SK-N-SH (cell line): ENCODE measurements around the gene INPP5K. TPM values are rescaled to one million over a fixed set of nuclear protein-coding genes. Genes with fewer than 3 reads are reported as not detected.

Source experiments
- CTCF ChIA-PET: fragments of 300-600, 350-600 bp; formaldehyde crosslinking; extraction: SDS; loops from one replicate; lab custom pipeline; 2021; lab: Yijun Ruan, JAX
- POLR2A ChIA-PET: fragments of 350-600 bp; sonication (Branson Sonifier 250); formaldehyde crosslinking; extraction: SDS; loops from one replicate; lab custom pipeline; 2020; ENCODE audit warnings: antibody characterized with exemption, inconsistent platforms; lab: Yijun Ruan, JAX
- DNase-seq: peaks from one replicate; pipeline ENCODE4 v3.0.0; 2012
- H2AFZ ChIP-seq: fragments of 200-600 bp; sonication (generic); 2 replicates; pipeline ENCODE4 v1.8.1; 2016; ENCODE audit warnings: antibody characterized with exemption, mild to moderate bottlenecking, low read depth
- H3F3A ChIP-seq: fragments of 200-600 bp; sonication (generic); replicated peaks from 2 replicates; pipeline ENCODE3; 2016; ENCODE audit warnings: antibody characterized with exemption, mild to moderate bottlenecking; ENCODE audit not compliant: insufficient read depth
- H3K27ac ChIP-seq, 2 experiments: fragments of 200-500 bp in 1 of 2; fragments of 200-600 bp in 1 of 2; sonication (Bioruptor generic) in 1 of 2; sonication (generic), shearing (Covaris generic) in 1 of 2; 2 replicates each; pipeline versions ENCODE4 v1.5.1 to v1.6.1; 2014 to 2016; ENCODE audit warnings: low read depth in 2 of 2, inconsistent platforms in 1 of 2, low read length in 1 of 2, mild to moderate bottlenecking in 1 of 2, mixed read lengths in 1 of 2
- H3K27me3 ChIP-seq: fragments of 200-600 bp; sonication (generic), shearing (Covaris generic); 2 replicates; pipeline ENCODE4 v1.6.1; 2016; ENCODE audit warnings: mixed run types; ENCODE audit not compliant: insufficient read depth
- H3K36me3 ChIP-seq, 2 experiments: fragments of 200-500 bp in 1 of 2; fragments of 200-600 bp in 1 of 2; sonication (Bioruptor generic) in 1 of 2; sonication (generic) in 1 of 2; replicated peaks in 1 of 2; 2 replicates each; pipeline versions ENCODE3 to v1.5.1; 2014 to 2016; ENCODE audit warnings: low read length in 1 of 2, mild to moderate bottlenecking in 1 of 2; ENCODE audit not compliant: insufficient read depth in 2 of 2, control insufficient read depth in 1 of 2
- H3K4me1 ChIP-seq, 2 experiments: fragments of 200-500 bp in 1 of 2; fragments of 200-600 bp in 1 of 2; sonication (Bioruptor generic) in 1 of 2; sonication (generic), shearing (Covaris generic) in 1 of 2; 2 replicates each; pipeline versions ENCODE4 v1.5.1 to v1.6.1; 2014 to 2016; ENCODE audit warnings: low read depth in 1 of 2, low read length in 1 of 2, mixed run types in 1 of 2; ENCODE audit not compliant: insufficient read depth in 2 of 2, control insufficient read depth in 1 of 2
- H3K4me2 ChIP-seq: fragments of 200-600 bp; sonication (generic), shearing (Covaris generic); 2 replicates; pipeline ENCODE4 v1.6.1; 2017; ENCODE audit warnings: mixed run types
- H3K4me3 ChIP-seq, 2 experiments: fragments of 200-500 bp in 1 of 2; fragments of 200-600 bp in 1 of 2; sonication (Bioruptor generic) in 1 of 2; sonication (generic), shearing (Covaris generic) in 1 of 2; 2 replicates each; pipeline versions ENCODE4 v1.5.1 to v1.8.1; 2014 to 2016; ENCODE audit warnings: low read depth in 2 of 2, inconsistent platforms in 1 of 2, low read length in 1 of 2, mild to moderate bottlenecking in 1 of 2, mixed read lengths in 1 of 2, moderate library complexity in 1 of 2
- H3K79me2 ChIP-seq: fragments of 200-600 bp; sonication (generic); 2 replicates; pipeline ENCODE4 v1.8.1; 2017; ENCODE audit warnings: mild to moderate bottlenecking; ENCODE audit not compliant: insufficient read depth
- H3K9ac ChIP-seq: fragments of 200-600 bp; sonication (generic); 2 replicates; pipeline ENCODE4 v1.6.1; 2017; ENCODE audit warnings: mixed run types
- H3K9me2 ChIP-seq: fragments of 200-600 bp; sonication (generic); 2 replicates; pipeline ENCODE4 v1.6.1; 2017; ENCODE audit warnings: mixed run types
- H3K9me3 ChIP-seq: fragments of 200-600 bp; sonication (generic); 2 replicates; pipeline ENCODE4 v1.6.1; 2017; ENCODE audit warnings: mixed run types, mild to moderate bottlenecking, moderate library complexity
- H4K20me1 ChIP-seq: fragments of 200-600 bp; sonication (generic); 2 replicates; pipeline ENCODE4 v1.6.1; 2017; ENCODE audit warnings: mild to moderate bottlenecking, mixed run types; ENCODE audit not compliant: insufficient read depth
- CHD2 ChIP-seq: fragments of 150-350 bp; IDR thresholded peaks from 2 replicates; pipeline ENCODE4 v1.6.1; 2018; ENCODE audit warnings: low read length; ENCODE audit not compliant: partially characterized antibody
- EP300 ChIP-seq, 2 experiments: IDR thresholded peaks; 2 replicates each; pipeline versions ENCODE4 v1.4.0 to v1.6.1; 2012; ENCODE audit warnings: borderline replicate concordance in 1 of 2, low read depth in 1 of 2, low read length in 1 of 2
- EZH2phosphoT487 ChIP-seq: fragments of 200-600 bp; sonication (generic); IDR thresholded peaks from 2 replicates; pipeline ENCODE4 v1.6.1; 2017; ENCODE audit warnings: low read depth, mixed run types, mild to moderate bottlenecking, antibody characterized with exemption, moderate library complexity, borderline replicate concordance
- FOSL2 ChIP-seq: IDR thresholded peaks from 2 replicates; pipeline ENCODE4 v1.4.0; 2012; ENCODE audit warnings: low read depth, mild to moderate bottlenecking, moderate library complexity, borderline replicate concordance
- FOXJ3 ChIP-seq: sonication (generic); formaldehyde crosslinking; IDR thresholded peaks from 2 replicates; pipeline ENCODE4 v1.5.1; 2020; ENCODE audit warnings: mild to moderate bottlenecking, missing genetic modification reagents
- GABPA ChIP-seq: IDR thresholded peaks from 2 replicates; pipeline ENCODE4 v1.4.0; 2012; ENCODE audit warnings: low read depth, mild to moderate bottlenecking
- MXI1 ChIP-seq: IDR thresholded peaks from 2 replicates; pipeline ENCODE4 v1.6.1; 2012; ENCODE audit warnings: mild to moderate bottlenecking, low read depth, low read length, improper control_type of control experiment
- NFIC ChIP-seq: IDR thresholded peaks from 2 replicates; pipeline ENCODE4 v1.4.0; 2012; ENCODE audit warnings: borderline replicate concordance
- POLR2AphosphoS5 ChIP-seq: IDR thresholded peaks from 2 replicates; pipeline ENCODE4 v1.6.1; 2012; ENCODE audit warnings: low read depth, low read length
- RAD21 ChIP-seq: IDR thresholded peaks from 2 replicates; pipeline ENCODE4 v1.6.1; 2012; ENCODE audit warnings: mild to moderate bottlenecking, low read length
- RFX5 ChIP-seq: IDR thresholded peaks from 2 replicates; pipeline ENCODE4 v1.6.1; 2012; ENCODE audit warnings: mild to moderate bottlenecking, improper control_type of control experiment, low read length
- RXRA ChIP-seq: IDR thresholded peaks from 2 replicates; pipeline ENCODE4 v1.4.0; 2012; ENCODE audit warnings: low read depth, mild to moderate bottlenecking, borderline replicate concordance
- SIN3A ChIP-seq: IDR thresholded peaks from 2 replicates; pipeline ENCODE4 v1.6.1; 2012; ENCODE audit warnings: low read depth, mild to moderate bottlenecking, low read length, moderate library complexity, borderline replicate concordance
- SMC3 ChIP-seq: IDR thresholded peaks from 2 replicates; pipeline ENCODE4 v1.6.1; 2012; ENCODE audit warnings: low read depth, low read length, improper control_type of control experiment
- TEAD4 ChIP-seq: IDR thresholded peaks from 2 replicates; pipeline ENCODE4 v1.4.0; 2012; ENCODE audit warnings: mild to moderate bottlenecking, borderline replicate concordance; ENCODE audit not compliant: insufficient read depth
- WGBS: methylation state at CpG from one replicate; pipeline ENCODE4 v1.1.6; 2017; ENCODE audit warnings: low lambda C conversion rate; 5-methylcytosine and 5-hydroxymethylcytosine counted together
- polyA plus RNA-seq, 3 experiments: library from polyadenylated mRNA; depleted of rRNA; stranded (reverse); fragments of >200 nt; gene quantifications; 2 replicates each; pipeline ENCODE4 v1.2.3, GENCODE V29; 2012
- TF ChIP-seq, protein P1 (sequence below): IDR thresholded peaks from 2 replicates; pipeline ENCODE4 v1.6.1; 2012; ENCODE audit warnings: mild to moderate bottlenecking, low read depth, low read length, moderate library complexity
- TF ChIP-seq, protein P2 (sequence below): fragments of 150-350 bp; IDR thresholded peaks from 2 replicates; pipeline ENCODE4 v1.6.1; 2017; ENCODE audit warnings: antibody characterized with exemption, low read length, low read depth, borderline replicate concordance
- TF ChIP-seq, protein P3 (sequence below): fragments of 150-350 bp; IDR thresholded peaks from 2 replicates; pipeline ENCODE4 v1.6.1; 2016; ENCODE audit warnings: mild to moderate bottlenecking, low read depth, low read length
- TF ChIP-seq, protein P4 (sequence below): IDR thresholded peaks from 2 replicates; pipeline ENCODE4; 2012

Gene INPP5K
- polyA plus RNA-seq, 1 of the 3 experiments (the other 2 are of a cell fraction): 26.2 TPM

DNA sequence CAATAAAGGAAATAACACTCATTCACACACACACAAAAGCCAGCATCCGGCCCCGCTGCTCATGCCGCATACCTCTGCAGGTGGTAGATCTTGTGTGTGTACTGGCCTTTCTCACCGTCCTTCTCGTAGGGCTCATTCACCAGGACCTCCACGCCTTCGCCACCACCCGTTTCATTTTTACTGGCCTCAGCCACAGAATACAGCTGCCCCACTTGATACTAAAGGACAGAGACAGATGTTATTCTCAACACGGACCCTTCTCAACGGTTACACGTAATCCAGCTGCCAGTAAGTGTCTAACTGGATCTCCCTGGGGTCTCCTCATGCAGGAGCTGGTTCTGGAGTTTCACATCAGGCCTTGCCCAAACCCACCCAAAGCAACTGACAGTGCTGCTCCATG, 36.5 kb upstream of the INPP5K start:
- Histone ChIP-seq H3K4me3 (no peak overlapping the region), H3K4me1 (peaks cover 0 to 4% of the 10 kb centered on the region in 2 experiments; a peak in 1 of 4 replicates), H3K9ac (no peak overlapping the region), H2AFZ (no peak overlapping the region), H3K36me3 (peaks cover 32 to 39% of the 10 kb centered on the region in 2 experiments), H3K9me3 (no peaks in the 10 kb centered on the region), H3K27ac (no peak overlapping the region), H3K4me2 (no peak overlapping the region), H3K9me2 (no peaks in the 10 kb centered on the region), H3K79me2 (peaks cover 46% of the 10 kb centered on the region), H3K27me3 (no peaks in the 10 kb centered on the region), H4K20me1 (peaks cover 35% of the 10 kb centered on the region; the same call in 1 of the 2 replicates), H3F3A (no peaks in the 10 kb centered on the region)
- POLR2A ChIA-PET: no interaction called here
- no peak for DNase-seq
- 98% methylated on average over 11 of the region's 11 CpGs for WGBS
- CTCF ChIA-PET: interaction anchor here (1.3 kb wide), 1 partner anchor 21 kb away, joined by 3 read pairs; no protein-coding TSS in a partner anchor
- TF ChIP-seq, protein P1, sequence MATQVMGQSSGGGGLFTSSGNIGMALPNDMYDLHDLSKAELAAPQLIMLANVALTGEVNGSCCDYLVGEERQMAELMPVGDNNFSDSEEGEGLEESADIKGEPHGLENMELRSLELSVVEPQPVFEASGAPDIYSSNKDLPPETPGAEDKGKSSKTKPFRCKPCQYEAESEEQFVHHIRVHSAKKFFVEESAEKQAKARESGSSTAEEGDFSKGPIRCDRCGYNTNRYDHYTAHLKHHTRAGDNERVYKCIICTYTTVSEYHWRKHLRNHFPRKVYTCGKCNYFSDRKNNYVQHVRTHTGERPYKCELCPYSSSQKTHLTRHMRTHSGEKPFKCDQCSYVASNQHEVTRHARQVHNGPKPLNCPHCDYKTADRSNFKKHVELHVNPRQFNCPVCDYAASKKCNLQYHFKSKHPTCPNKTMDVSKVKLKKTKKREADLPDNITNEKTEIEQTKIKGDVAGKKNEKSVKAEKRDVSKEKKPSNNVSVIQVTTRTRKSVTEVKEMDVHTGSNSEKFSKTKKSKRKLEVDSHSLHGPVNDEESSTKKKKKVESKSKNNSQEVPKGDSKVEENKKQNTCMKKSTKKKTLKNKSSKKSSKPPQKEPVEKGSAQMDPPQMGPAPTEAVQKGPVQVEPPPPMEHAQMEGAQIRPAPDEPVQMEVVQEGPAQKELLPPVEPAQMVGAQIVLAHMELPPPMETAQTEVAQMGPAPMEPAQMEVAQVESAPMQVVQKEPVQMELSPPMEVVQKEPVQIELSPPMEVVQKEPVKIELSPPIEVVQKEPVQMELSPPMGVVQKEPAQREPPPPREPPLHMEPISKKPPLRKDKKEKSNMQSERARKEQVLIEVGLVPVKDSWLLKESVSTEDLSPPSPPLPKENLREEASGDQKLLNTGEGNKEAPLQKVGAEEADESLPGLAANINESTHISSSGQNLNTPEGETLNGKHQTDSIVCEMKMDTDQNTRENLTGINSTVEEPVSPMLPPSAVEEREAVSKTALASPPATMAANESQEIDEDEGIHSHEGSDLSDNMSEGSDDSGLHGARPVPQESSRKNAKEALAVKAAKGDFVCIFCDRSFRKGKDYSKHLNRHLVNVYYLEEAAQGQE: no peak
- no peak for TF ChIP-seq FOXJ3
- TF ChIP-seq, protein P2, sequence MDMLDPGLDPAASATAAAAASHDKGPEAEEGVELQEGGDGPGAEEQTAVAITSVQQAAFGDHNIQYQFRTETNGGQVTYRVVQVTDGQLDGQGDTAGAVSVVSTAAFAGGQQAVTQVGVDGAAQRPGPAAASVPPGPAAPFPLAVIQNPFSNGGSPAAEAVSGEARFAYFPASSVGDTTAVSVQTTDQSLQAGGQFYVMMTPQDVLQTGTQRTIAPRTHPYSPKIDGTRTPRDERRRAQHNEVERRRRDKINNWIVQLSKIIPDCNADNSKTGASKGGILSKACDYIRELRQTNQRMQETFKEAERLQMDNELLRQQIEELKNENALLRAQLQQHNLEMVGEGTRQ: no peak
- no peak for TF ChIP-seq TEAD4
- no peak for TF ChIP-seq SMC3
- no peak for TF ChIP-seq GABPA
- TF ChIP-seq, protein P3, sequence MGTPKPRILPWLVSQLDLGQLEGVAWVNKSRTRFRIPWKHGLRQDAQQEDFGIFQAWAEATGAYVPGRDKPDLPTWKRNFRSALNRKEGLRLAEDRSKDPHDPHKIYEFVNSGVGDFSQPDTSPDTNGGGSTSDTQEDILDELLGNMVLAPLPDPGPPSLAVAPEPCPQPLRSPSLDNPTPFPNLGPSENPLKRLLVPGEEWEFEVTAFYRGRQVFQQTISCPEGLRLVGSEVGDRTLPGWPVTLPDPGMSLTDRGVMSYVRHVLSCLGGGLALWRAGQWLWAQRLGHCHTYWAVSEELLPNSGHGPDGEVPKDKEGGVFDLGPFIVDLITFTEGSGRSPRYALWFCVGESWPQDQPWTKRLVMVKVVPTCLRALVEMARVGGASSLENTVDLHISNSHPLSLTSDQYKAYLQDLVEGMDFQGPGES: no peak
- TF ChIP-seq NFIC: no peak
- TF ChIP-seq MXI1: no peak
- TF ChIP-seq POLR2AphosphoS5: no peak

DNA sequence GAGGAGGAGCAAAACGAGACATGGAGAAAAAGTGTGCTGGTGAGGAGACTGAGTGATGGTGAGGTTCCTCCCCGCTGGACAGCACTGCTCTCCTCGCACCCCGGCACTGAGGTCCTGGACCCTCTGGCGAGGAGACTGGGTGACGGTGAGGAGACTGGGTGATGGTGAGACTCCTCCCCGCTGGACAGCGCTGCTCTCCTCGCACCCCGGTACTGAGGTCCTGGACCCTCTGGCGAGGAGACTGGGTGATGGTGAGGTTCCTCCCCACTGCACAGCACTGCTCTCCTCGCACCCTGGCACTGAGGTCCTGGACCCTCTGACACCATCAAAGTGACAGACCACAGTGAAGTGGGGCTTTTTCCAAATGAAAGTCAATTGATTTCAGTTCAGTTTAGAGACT, 35.3 kb upstream of the INPP5K start:
- ChIA-PET POLR2A (no interaction called here), CTCF (interaction anchor here (1.3 kb wide), 1 partner anchor 23 kb away, joined by 3 read pairs; no protein-coding TSS in a partner anchor)
- 98% methylated on average over 11 of the region's 12 CpGs for WGBS
- H3K27me3 ChIP-seq: no peaks in the 10 kb centered on the region
- peaks cover 26% of the 10 kb centered on the region; the same call in 1 of the 2 replicates for H4K20me1 ChIP-seq
- no peak overlapping the region for H2AFZ ChIP-seq
- H3K36me3 ChIP-seq: peaks cover 32 to 34% of the 10 kb centered on the region in 2 experiments
- H3K9ac ChIP-seq: no peak overlapping the region
- H3K79me2 ChIP-seq: peaks cover 34% of the 10 kb centered on the region
- DNase-seq: no peak
- no peak overlapping the region for H3K4me3 ChIP-seq
- H3K27ac ChIP-seq: no peak overlapping the region
- no peak overlapping the region for H3K4me2 ChIP-seq
- no peaks in the 10 kb centered on the region for H3F3A ChIP-seq
- H3K9me3 ChIP-seq: no peaks in the 10 kb centered on the region
- peaks cover 0 to 4% of the 10 kb centered on the region in 2 experiments; a peak in 1 of 4 replicates for H3K4me1 ChIP-seq
- no peaks in the 10 kb centered on the region for H3K9me2 ChIP-seq
- TF ChIP-seq EZH2phosphoT487: no peak
- TF ChIP-seq FOSL2: no peak
- TF ChIP-seq EP300 (IDR thresholded peaks at IDR 0.05; ENCODE audit: borderline replicate concordance in 1 of 2, low read depth in 1 of 2, low read length in 1 of 2): no peak
- TF ChIP-seq CHD2: no peak
- no peak for TF ChIP-seq RXRA
- no peak for TF ChIP-seq SIN3A
- TF ChIP-seq SMC3: no peak
- TF ChIP-seq, protein P3: no peak
- TF ChIP-seq RAD21: no peak
- no peak for TF ChIP-seq RFX5
- TF ChIP-seq, protein P4, sequence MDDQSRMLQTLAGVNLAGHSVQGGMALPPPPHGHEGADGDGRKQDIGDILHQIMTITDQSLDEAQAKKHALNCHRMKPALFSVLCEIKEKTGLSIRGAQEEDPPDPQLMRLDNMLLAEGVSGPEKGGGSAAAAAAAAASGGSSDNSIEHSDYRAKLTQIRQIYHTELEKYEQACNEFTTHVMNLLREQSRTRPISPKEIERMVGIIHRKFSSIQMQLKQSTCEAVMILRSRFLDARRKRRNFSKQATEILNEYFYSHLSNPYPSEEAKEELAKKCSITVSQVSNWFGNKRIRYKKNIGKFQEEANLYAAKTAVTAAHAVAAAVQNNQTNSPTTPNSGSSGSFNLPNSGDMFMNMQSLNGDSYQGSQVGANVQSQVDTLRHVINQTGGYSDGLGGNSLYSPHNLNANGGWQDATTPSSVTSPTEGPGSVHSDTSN: no peak
